ENCODE results near the gene NPM1.
"Not testable (repeated sequence)": the region's sequence is repeated elsewhere in the genome, so short reads cannot be mapped to it uniquely, and the experiment has no call there.

The NPM1 gene

DNA sequence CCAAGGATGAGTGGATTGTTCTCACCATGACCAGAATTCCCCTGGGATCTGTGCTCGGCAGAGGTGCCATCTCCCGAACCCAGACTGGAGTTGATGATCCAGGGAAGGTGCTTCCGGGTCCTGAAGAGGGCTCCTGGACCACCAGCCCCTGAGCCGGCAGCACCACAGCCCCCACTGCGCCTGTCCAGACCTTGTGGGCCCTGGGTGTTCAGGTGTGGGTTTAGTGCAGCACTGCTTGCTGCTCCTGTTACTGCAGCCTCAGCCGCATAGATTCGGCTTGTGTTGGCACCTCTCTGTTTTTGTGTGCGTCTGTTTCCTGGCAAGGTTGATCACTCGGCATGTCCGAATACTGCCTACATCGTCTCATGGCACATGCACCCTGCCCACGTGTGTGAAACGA, 16.3 kb upstream of the NPM1 start:
- no peaks in the 10 kb centered on the region for H3K27me3 ChIP-seq (ENCODE audit: insufficient read depth, low read depth, severe bottlenecking)
- no peaks in the 10 kb centered on the region for H3K36me3 ChIP-seq
- no peak for DNase-seq

DNA sequence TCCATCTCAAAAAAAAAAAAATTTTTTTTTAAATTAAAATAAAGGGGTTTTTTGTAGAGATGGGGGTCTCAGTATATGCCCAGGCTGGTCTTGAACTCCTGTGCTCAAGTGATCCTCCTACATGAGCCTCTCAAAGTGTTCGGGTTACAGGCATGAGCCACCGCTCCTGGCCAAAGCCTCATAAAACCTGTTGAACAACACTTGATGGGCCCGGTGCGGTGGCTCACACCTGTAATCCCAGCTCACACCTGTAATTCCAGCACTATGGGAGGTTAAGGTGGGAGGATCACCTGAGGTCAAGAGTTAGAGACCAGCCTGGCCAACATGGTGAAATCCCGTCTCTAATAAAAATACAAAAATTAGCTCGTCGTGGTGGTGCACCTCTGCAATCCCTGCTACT, 7.7 kb upstream of the NPM1 start:
- Histone ChIP-seq H3K9me3 (ENCODE audit: severe bottlenecking) (no peaks in the 10 kb centered on the region), H3K4me3 (ENCODE audit: low read depth, low read length) (no peak overlapping the region), H3K36me3 (no peaks in the 10 kb centered on the region), H3K27ac (no peak overlapping the region), H3K27me3 (ENCODE audit: insufficient read depth, low read depth, severe bottlenecking) (no peaks in the 10 kb centered on the region)
- TF ChIP-seq, protein P1, sequence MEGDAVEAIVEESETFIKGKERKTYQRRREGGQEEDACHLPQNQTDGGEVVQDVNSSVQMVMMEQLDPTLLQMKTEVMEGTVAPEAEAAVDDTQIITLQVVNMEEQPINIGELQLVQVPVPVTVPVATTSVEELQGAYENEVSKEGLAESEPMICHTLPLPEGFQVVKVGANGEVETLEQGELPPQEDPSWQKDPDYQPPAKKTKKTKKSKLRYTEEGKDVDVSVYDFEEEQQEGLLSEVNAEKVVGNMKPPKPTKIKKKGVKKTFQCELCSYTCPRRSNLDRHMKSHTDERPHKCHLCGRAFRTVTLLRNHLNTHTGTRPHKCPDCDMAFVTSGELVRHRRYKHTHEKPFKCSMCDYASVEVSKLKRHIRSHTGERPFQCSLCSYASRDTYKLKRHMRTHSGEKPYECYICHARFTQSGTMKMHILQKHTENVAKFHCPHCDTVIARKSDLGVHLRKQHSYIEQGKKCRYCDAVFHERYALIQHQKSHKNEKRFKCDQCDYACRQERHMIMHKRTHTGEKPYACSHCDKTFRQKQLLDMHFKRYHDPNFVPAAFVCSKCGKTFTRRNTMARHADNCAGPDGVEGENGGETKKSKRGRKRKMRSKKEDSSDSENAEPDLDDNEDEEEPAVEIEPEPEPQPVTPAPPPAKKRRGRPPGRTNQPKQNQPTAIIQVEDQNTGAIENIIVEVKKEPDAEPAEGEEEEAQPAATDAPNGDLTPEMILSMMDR (IDR thresholded peaks at IDR 0.05; ENCODE audit: low read depth, low read length): no peak
- no peak for DNase-seq

More for the DNA sequence above, 16.3 kb upstream of the NPM1 start:
- H3K27ac ChIP-seq: no peak overlapping the region
- TF ChIP-seq, protein P1 (IDR thresholded peaks at IDR 0.05; ENCODE audit: low read depth, low read length): no peak
- no peak overlapping the region for H3K4me3 ChIP-seq (ENCODE audit: low read depth, low read length)
- H3K9me3 ChIP-seq (ENCODE audit: severe bottlenecking): no peaks in the 10 kb centered on the region

DNA sequence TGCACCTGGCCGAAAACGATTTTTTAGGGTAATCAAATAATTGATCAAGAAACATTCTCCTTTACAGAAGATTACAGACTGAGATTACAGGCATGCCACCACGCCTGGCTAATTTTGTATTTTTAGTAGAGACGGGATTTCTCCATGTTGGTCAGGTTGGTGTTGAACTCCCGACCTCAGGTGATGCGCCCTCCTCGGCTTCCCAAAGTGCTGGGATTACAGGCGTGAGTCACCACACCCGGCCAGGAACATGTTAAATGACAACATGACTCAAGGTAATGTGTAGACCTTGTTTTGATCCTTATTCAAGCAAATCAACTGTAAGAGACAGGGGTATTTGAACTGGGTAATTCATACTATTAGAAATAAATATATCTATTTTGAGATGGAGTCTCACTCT, 3.2 kb upstream of the NPM1 start:
- not testable (repeated sequence) for H3K27ac ChIP-seq; H3K4me3 ChIP-seq (ENCODE audit: low read depth, low read length); DNase-seq; H3K27me3 ChIP-seq (ENCODE audit: insufficient read depth, low read depth, severe bottlenecking); H3K9me3 ChIP-seq (ENCODE audit: severe bottlenecking)
- H3K36me3 ChIP-seq: peaks cover 10% of the 10 kb centered on the region

DNA sequence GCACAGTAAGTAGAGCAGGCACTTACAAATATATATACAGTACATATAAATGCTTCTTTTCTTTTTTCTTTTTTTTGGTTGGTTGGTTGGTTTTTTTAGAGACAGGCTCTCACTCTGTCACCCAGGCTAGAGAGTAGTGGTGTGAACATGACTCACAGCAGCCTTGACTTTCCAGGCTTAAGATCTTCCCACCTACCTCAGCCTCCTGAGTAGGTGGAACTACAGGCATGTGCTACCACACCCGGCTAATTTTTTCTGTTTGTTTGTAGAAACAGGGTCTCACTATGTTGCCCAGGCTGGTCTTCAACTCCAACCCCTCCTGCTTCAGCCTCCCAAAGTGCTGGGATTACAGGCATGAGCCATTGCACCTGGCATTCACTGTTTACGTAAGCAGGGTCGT, 2.6 kb upstream of the NPM1 start:
- peaks cover 16% of the 10 kb centered on the region for H3K36me3 ChIP-seq
- H3K27ac ChIP-seq; DNase-seq; H3K27me3 ChIP-seq (ENCODE audit: insufficient read depth, low read depth, severe bottlenecking); H3K4me3 ChIP-seq (ENCODE audit: low read depth, low read length); H3K9me3 ChIP-seq (ENCODE audit: severe bottlenecking): not testable (repeated sequence)

DNA sequence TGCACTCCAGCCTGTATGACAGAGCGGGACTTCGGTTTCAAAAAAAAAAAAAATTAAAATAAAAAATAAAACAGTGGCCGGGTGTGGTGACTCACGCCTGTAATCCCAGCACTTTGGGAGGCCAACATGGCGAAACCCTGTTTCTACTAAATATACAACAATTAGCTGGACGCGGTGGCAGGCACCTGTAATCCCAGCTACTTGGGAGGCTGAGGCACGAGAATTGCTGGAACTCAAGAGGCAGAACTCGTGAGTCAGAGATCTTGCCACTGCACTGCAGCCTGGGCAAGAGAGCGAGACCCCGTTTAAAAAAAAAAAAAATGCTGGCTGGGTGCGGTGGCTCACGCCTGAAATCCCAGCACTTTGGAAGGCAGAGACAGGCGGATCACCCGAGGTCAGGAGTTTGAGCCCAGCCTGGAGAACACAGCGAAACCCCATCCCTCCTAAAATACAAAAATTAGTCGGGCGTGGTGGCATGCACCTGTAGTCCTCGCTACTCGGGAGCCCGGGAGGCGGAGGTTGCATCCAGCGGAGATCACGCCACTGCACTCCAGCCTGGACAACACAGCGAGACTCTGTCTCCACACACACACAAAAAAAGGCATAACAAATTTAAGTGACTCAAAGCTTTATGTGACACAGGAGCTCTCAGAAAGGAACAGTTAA, 1.5 kb upstream of the NPM1 start:
- H3K27ac ChIP-seq: peak overlapping the region; percentile 98
- no peaks in the 10 kb centered on the region for H3K9me3 ChIP-seq (ENCODE audit: severe bottlenecking)
- TF ChIP-seq, protein P1 (IDR thresholded peaks at IDR 0.05; ENCODE audit: low read depth, low read length): no peak
- peaks cover 28% of the 10 kb centered on the region for H3K36me3 ChIP-seq
- no peaks in the 10 kb centered on the region for H3K27me3 ChIP-seq (ENCODE audit: insufficient read depth, low read depth, severe bottlenecking)
- no peak overlapping the region for H3K4me3 ChIP-seq (ENCODE audit: low read depth, low read length)
- no peak for DNase-seq

DNA sequence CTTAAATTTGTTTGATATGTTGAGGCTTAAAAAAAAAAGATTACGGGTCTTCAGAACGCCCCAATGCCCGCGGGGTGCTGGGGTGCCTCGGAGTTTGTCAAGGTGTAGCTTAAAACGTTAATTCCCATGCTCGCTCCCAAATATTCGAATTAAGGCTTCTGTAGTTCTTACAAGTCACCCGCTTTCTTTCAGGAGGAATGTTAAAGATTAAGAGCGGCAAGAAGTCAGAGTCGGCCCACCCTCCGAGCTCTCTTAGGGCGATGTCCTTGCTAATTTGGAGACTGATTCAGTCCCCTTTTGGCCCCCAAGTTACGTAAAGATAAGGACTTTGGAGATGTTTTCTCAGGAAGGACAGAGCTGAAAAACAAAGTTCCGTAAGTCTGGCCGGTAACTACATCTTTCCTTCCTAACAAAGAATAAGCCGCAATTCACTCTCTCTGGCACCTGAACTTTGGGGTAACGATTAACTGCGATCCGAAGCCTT, 746 bp upstream of the NPM1 start:
- H3K27me3 ChIP-seq (ENCODE audit: insufficient read depth, low read depth, severe bottlenecking): no peaks in the 10 kb centered on the region
- H3K36me3 ChIP-seq: peaks cover 35% of the 10 kb centered on the region
- TF ChIP-seq, protein P1 (IDR thresholded peaks at IDR 0.05; ENCODE audit: low read depth, low read length): no peak
- no peak for DNase-seq
- peak overlapping the region; percentile 98 for H3K27ac ChIP-seq
- H3K9me3 ChIP-seq (ENCODE audit: severe bottlenecking): no peaks in the 10 kb centered on the region
- H3K4me3 ChIP-seq (ENCODE audit: low read depth, low read length): peak overlapping the region; percentile 87

Data from WERI-Rb-1 (cell line).